Neural cell (in vitro differentiated cells): ENCODE data around the gene LPP. TPM values are rescaled to one million over a fixed set of nuclear protein-coding genes. Genes with fewer than 3 reads are reported as not detected.

ENCODE experiments used
- H2AFZ ChIP-seq: fragments of 200-600, 300-800 bp; sonication (generic), shearing (Covaris generic); 2 replicates; pipeline ENCODE4 v1.6.0; 2014; ENCODE audit warnings: low read depth, mild to moderate bottlenecking, antibody characterized with exemption, low read length, moderate library complexity
- H3F3A ChIP-seq: fragments of 200-600 bp; shearing (Covaris generic); 2 replicates; pipeline ENCODE4 v1.6.1; 2016; ENCODE audit warnings: mild to moderate bottlenecking, moderate library complexity, mixed read lengths, antibody characterized with exemption, low read length; ENCODE audit not compliant: insufficient read depth, poor library complexity, severe bottlenecking
- H3K27ac ChIP-seq: fragments of 200-600, 300-800 bp; sonication (generic), shearing (Covaris generic); 2 replicates; pipeline ENCODE4 v1.5.1; 2014; ENCODE audit warnings: mild to moderate bottlenecking, low read length, moderate library complexity
- H3K27me3 ChIP-seq: fragments of 300-800, 200-600 bp; sonication (generic), shearing (Covaris generic); 2 replicates; pipeline ENCODE4 v1.6.0; 2014; ENCODE audit warnings: mild to moderate bottlenecking, low read depth, low read length, moderate library complexity; ENCODE audit not compliant: insufficient read depth
- H3K36me3 ChIP-seq: fragments of 300-800, 200-600 bp; sonication (generic), shearing (Covaris generic); 2 replicates; pipeline ENCODE4 v1.5.1; 2014; ENCODE audit warnings: mild to moderate bottlenecking, antibody characterized with exemption, low read length, moderate library complexity; ENCODE audit not compliant: insufficient read depth
- H3K4me2 ChIP-seq: fragments of 300-800, 200-600 bp; sonication (generic), shearing (Covaris generic); 2 replicates; pipeline ENCODE4 v1.6.0; 2014; ENCODE audit warnings: mild to moderate bottlenecking, low read length
- H3K4me3 ChIP-seq: fragments of 300-800, 200-600 bp; sonication (generic), shearing (Covaris generic); 2 replicates; pipeline ENCODE4 v1.5.1; 2014; ENCODE audit warnings: mild to moderate bottlenecking, low read length, moderate library complexity
- H3K79me2 ChIP-seq: fragments of 200-600 bp; shearing (Covaris generic); replicated peaks from 2 replicates; pipeline ENCODE4 v1.6.0; 2014; ENCODE audit warnings: mild to moderate bottlenecking, low read length, moderate library complexity; ENCODE audit not compliant: insufficient read depth
- H3K9ac ChIP-seq: fragments of 300-800, 200-600 bp; sonication (generic), shearing (Covaris generic); 2 replicates; pipeline ENCODE4 v1.6.1; 2016; ENCODE audit warnings: mild to moderate bottlenecking, low read length, mixed read lengths
- H3K9me2 ChIP-seq: fragments of 200-600 bp; shearing (Covaris generic); 2 replicates; pipeline ENCODE4 v1.6.1; 2016; ENCODE audit warnings: mild to moderate bottlenecking, low read length, mixed read lengths; ENCODE audit not compliant: insufficient read depth
- H3K9me3 ChIP-seq: fragments of 200-600, 300-800 bp; sonication (generic), shearing (Covaris generic); 2 replicates; pipeline ENCODE4 v1.6.1; 2016; ENCODE audit warnings: mild to moderate bottlenecking, mixed run types, low read length, moderate library complexity, mixed read lengths
- H4K20me1 ChIP-seq: fragments of 200-600 bp; shearing (Covaris generic); 2 replicates; pipeline ENCODE4 v1.6.1; 2016; ENCODE audit warnings: mild to moderate bottlenecking, mixed run types; ENCODE audit not compliant: insufficient read depth
- EP300 ChIP-seq: fragments of 450-650 bp; conservative IDR thresholded peaks from 2 replicates; pipeline ENCODE4 v1.6.1; 2014; ENCODE audit warnings: antibody characterized with exemption, mild to moderate bottlenecking, moderate library complexity; ENCODE audit not compliant: poor library complexity, severe bottlenecking
- EZH2 ChIP-seq: fragments of 200-600, 300-800 bp; shearing (Covaris generic), sonication (generic); IDR thresholded peaks from 2 replicates; pipeline ENCODE4 v1.6.1; 2014; ENCODE audit warnings: antibody characterized with exemption, low read length, borderline replicate concordance, mild to moderate bottlenecking; ENCODE audit not compliant: insufficient read depth, poor library complexity, severe bottlenecking
- MXI1 ChIP-seq: fragments of 450-650 bp; conservative IDR thresholded peaks from 2 replicates; pipeline ENCODE4 v1.6.1; 2014; ENCODE audit warnings: antibody characterized with exemption, mild to moderate bottlenecking; ENCODE audit not compliant: poor library complexity, severe bottlenecking
- POLR2AphosphoS5 ChIP-seq: IDR thresholded peaks from 2 replicates; pipeline ENCODE4 v1.6.1; 2012
- RAD21 ChIP-seq: fragments of 450-650 bp; conservative IDR thresholded peaks from 2 replicates; pipeline ENCODE4 v1.6.1; 2014; ENCODE audit warnings: antibody characterized with exemption, mild to moderate bottlenecking, moderate library complexity
- SMC3 ChIP-seq: fragments of 450-650 bp; conservative IDR thresholded peaks from 2 replicates; pipeline ENCODE4 v1.6.1; 2014; ENCODE audit warnings: antibody characterized with exemption, mild to moderate bottlenecking, moderate library complexity; ENCODE audit not compliant: poor library complexity
- TAF1 ChIP-seq: IDR thresholded peaks from 2 replicates; pipeline ENCODE4 v1.6.1; 2012; ENCODE audit warnings: low read depth
- polyA plus RNA-seq: library from polyadenylated mRNA; depleted of rRNA; stranded (reverse); fragments of >200 nt; gene quantifications from 2 replicates; pipeline ENCODE4 v1.2.3, GENCODE V29; 2014
- TF ChIP-seq, protein P1 (sequence below): fragments of 450-650 bp; IDR thresholded peaks from 2 replicates; pipeline ENCODE4 v1.5.1; 2014; ENCODE audit warnings: antibody characterized with exemption, mild to moderate bottlenecking, moderate library complexity; ENCODE audit not compliant: poor library complexity, severe bottlenecking
- TF ChIP-seq, protein P2 (sequence below): IDR thresholded peaks from 2 replicates; pipeline ENCODE4 v1.6.1; 2012; ENCODE audit warnings: borderline replicate concordance

LPP gene
- polyA plus RNA-seq, 1 donor from 2014 or later: 3.0 TPM

DNA sequence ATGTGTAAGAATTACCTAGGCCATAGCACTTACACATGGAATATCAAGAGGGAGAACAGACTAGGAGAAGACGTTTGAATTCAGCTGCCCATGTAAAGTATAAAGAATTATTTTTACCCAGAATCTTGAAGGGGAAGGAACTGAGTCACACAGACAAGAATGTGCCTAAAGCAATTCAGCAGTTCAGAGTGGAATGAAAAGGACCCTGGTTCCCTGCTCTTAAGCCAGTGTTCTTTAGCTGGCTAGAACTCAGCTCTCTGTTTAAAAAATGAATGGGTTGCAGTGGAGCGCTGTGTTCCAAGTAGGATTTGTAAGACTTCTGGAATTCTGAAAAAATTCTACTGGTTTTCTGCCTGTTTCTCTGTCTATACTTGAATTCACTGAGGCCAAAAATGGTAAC, 440.2 kb downstream of the LPP start:
- TF ChIP-seq, protein P1, sequence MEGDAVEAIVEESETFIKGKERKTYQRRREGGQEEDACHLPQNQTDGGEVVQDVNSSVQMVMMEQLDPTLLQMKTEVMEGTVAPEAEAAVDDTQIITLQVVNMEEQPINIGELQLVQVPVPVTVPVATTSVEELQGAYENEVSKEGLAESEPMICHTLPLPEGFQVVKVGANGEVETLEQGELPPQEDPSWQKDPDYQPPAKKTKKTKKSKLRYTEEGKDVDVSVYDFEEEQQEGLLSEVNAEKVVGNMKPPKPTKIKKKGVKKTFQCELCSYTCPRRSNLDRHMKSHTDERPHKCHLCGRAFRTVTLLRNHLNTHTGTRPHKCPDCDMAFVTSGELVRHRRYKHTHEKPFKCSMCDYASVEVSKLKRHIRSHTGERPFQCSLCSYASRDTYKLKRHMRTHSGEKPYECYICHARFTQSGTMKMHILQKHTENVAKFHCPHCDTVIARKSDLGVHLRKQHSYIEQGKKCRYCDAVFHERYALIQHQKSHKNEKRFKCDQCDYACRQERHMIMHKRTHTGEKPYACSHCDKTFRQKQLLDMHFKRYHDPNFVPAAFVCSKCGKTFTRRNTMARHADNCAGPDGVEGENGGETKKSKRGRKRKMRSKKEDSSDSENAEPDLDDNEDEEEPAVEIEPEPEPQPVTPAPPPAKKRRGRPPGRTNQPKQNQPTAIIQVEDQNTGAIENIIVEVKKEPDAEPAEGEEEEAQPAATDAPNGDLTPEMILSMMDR: no peak
- Histone ChIP-seq H3K9me2 (no peaks in the 10 kb centered on the region), H3K79me2 (no peaks in the 10 kb centered on the region), H2AFZ (no peak overlapping the region), H3K9me3 (no peaks in the 10 kb centered on the region), H3F3A (no peaks in the 10 kb centered on the region), H3K27me3 (no peaks in the 10 kb centered on the region), H3K9ac (no peak overlapping the region), H4K20me1 (no peaks in the 10 kb centered on the region), H3K4me3 (no peak overlapping the region), H3K36me3 (no peaks in the 10 kb centered on the region), H3K27ac (no peak overlapping the region), H3K4me2 (no peak overlapping the region)

DNA sequence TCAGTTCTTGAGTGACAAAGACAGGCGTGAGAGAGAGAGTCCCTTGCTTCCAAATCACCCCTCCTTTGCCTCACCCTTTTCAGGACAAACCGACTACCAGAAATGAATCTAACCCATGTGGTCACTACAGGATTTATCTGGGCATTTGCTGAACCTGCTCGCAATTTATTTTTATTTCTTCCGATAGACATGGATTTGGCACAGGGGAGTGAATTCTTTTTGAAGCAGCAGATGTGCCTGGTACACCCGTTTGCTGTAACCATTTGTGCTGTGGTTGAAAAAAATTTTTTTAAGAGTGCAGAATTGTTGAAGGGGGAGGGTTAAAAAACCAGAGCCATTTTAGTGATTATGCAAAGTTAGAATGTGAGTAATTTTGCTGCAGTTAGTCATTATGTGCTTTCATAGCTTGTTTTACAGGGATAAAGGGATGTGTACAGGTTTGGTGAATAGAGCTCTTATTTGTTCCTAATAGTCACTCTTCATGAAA, 442.0 kb downstream of the LPP start:
- TF ChIP-seq, protein P2, sequence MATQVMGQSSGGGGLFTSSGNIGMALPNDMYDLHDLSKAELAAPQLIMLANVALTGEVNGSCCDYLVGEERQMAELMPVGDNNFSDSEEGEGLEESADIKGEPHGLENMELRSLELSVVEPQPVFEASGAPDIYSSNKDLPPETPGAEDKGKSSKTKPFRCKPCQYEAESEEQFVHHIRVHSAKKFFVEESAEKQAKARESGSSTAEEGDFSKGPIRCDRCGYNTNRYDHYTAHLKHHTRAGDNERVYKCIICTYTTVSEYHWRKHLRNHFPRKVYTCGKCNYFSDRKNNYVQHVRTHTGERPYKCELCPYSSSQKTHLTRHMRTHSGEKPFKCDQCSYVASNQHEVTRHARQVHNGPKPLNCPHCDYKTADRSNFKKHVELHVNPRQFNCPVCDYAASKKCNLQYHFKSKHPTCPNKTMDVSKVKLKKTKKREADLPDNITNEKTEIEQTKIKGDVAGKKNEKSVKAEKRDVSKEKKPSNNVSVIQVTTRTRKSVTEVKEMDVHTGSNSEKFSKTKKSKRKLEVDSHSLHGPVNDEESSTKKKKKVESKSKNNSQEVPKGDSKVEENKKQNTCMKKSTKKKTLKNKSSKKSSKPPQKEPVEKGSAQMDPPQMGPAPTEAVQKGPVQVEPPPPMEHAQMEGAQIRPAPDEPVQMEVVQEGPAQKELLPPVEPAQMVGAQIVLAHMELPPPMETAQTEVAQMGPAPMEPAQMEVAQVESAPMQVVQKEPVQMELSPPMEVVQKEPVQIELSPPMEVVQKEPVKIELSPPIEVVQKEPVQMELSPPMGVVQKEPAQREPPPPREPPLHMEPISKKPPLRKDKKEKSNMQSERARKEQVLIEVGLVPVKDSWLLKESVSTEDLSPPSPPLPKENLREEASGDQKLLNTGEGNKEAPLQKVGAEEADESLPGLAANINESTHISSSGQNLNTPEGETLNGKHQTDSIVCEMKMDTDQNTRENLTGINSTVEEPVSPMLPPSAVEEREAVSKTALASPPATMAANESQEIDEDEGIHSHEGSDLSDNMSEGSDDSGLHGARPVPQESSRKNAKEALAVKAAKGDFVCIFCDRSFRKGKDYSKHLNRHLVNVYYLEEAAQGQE: no peak
- TF ChIP-seq EZH2 (no peak), EP300 (no peak), POLR2AphosphoS5 (no peak), SMC3 (no peak), RAD21 (no peak), MXI1 (no peak), TAF1 (no peak)
- TF ChIP-seq, protein P1: no peak
- Histone ChIP-seq H3K36me3 (no peaks in the 10 kb centered on the region), H3K4me3 (no peak overlapping the region), H3K79me2 (no peaks in the 10 kb centered on the region), H3F3A (no peaks in the 10 kb centered on the region), H3K27me3 (no peaks in the 10 kb centered on the region), H3K9ac (no peak overlapping the region), H2AFZ (no peak overlapping the region), H3K9me3 (no peaks in the 10 kb centered on the region), H3K27ac (no peak overlapping the region), H3K9me2 (no peaks in the 10 kb centered on the region), H4K20me1 (no peaks in the 10 kb centered on the region), H3K4me2 (no peak overlapping the region)
